ENCODE measurements around the gene MRPL32. TPM values are rescaled to one million over a fixed set of nuclear protein-coding genes. Genes with fewer than 3 reads are reported as not detected.
"Not testable (repeated sequence)": the region's sequence is repeated elsewhere in the genome, so short reads cannot be mapped to it uniquely, and the experiment has no call there.

MRPL32 gene
- total RNA-seq (ENCODE audit: low replicate concordance) = 28.4 and 53.1 TPM in 2 replicates

GRCh38 chr7:42931834-42932651, at the start of gene MRPL32, which contains the start of gene PSMA2:
MRPL32 (plus strand) TSS chr7:42932376; CDS start chr7:42932387, 11 bp downstream.
PSMA2 (minus strand) TSS chr7:42932174; CDS start chr7:42932158, 16 bp downstream.
- peak; percentile 97 for DNase-seq (ENCODE audit: low read depth)
- TF ChIP-seq CTCF (IDR thresholded peaks at IDR 0.05; ENCODE audit: insufficient read depth, low read length) = no peak

GRCh38 chr7:42883950-42884349, 48.2 kb upstream of the MRPL32 start:
- H3K4me3 ChIP-seq (ENCODE audit: low read depth, low read length) = no peak overlapping the region
- TF ChIP-seq CTCF (IDR thresholded peaks at IDR 0.05; ENCODE audit: insufficient read depth, low read length) = no peak
- DNase-seq (ENCODE audit: low read depth) = no peak

More at GRCh38 chr7:42931834-42932651, at the start of gene MRPL32, which contains the start of gene PSMA2:
- H3K4me3 ChIP-seq (ENCODE audit: low read depth, low read length) = peak within 1 kb of the TSS; percentile 91

GRCh38 chr7:42885183-42885582, 47.0 kb upstream of the MRPL32 start:
- H3K4me3 ChIP-seq (ENCODE audit: low read depth, low read length); DNase-seq (ENCODE audit: low read depth): not testable (repeated sequence)

- DNase-seq (ENCODE audit: low read depth) = peak; percentile 31
- TF ChIP-seq CTCF (IDR thresholded peaks at IDR 0.05; ENCODE audit: insufficient read depth, low read length) = peak; percentile 39
- no peak overlapping the region for H3K4me3 ChIP-seq (ENCODE audit: low read depth, low read length)
These were observed 46.0 kb upstream of the MRPL32 start for GRCh38 chr7:42886129-42886528.

GRCh38 chr7:42886893-42887505, 45.2 kb upstream of the MRPL32 start:
- no peak for TF ChIP-seq CTCF (IDR thresholded peaks at IDR 0.05; ENCODE audit: insufficient read depth, low read length)
- no peak overlapping the region for H3K4me3 ChIP-seq (ENCODE audit: low read depth, low read length)
- DNase-seq (ENCODE audit: low read depth) = no peak

- no peak for DNase-seq (ENCODE audit: low read depth)
- TF ChIP-seq CTCF (IDR thresholded peaks at IDR 0.05; ENCODE audit: insufficient read depth, low read length) = no peak
These were observed 38.6 kb upstream of the MRPL32 start for GRCh38 chr7:42893346-42894240.

More at GRCh38 chr7:42893346-42894240, 38.6 kb upstream of the MRPL32 start:
- H3K4me3 ChIP-seq (ENCODE audit: low read depth, low read length) = no peak overlapping the region
